Stimulated activated CD8-positive, alpha-beta memory T cell treated with anti-CD3 and anti-CD28 coated beads, Interleukin-15, amount 100 ng/mL, for 48 hours (primary cell): Measurements from ENCODE around the gene CTDSPL.
"Not testable (repeated sequence)": the region's sequence is repeated elsewhere in the genome, so short reads cannot be mapped to it uniquely, and the experiment has no call there.

Source experiments
- DNase-seq, 2 donors: peaks; one replicate each; pipeline ENCODE4 v3.0.0-alpha.2; 2020; ENCODE audit warnings: low read depth in 2 of 2

The CTDSPL gene, protein sequence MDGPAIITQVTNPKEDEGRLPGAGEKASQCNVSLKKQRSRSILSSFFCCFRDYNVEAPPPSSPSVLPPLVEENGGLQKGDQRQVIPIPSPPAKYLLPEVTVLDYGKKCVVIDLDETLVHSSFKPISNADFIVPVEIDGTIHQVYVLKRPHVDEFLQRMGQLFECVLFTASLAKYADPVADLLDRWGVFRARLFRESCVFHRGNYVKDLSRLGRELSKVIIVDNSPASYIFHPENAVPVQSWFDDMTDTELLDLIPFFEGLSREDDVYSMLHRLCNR

DNA sequence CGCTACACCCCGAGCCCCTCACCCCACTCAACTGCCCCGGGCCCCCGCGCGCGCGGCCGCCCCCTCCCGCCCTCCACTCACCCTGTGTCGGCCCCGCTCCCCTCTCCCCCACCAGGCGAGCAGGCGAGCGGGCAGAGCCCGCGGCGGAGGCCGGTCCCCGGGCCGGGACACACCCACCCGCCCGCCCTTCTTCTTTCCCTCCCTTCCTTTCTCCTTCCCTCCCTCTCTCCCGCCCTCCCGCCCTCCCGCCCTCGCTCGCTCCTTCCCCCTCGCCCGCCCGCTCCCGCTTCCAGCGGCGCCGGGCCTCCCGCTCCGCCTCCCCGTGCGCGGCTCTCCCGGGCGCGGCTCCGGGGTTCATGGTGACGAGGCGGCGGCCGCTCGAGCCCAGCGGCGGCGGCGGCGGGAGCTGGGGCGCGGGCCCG, at the start of gene CTDSPL:
Gene CTDSPL, plus strand, starts transcription at position 261 of the 422 bp plus-strand sequence. CDS start 320 bp downstream, outside the sequence.
- no peak for DNase-seq

DNA sequence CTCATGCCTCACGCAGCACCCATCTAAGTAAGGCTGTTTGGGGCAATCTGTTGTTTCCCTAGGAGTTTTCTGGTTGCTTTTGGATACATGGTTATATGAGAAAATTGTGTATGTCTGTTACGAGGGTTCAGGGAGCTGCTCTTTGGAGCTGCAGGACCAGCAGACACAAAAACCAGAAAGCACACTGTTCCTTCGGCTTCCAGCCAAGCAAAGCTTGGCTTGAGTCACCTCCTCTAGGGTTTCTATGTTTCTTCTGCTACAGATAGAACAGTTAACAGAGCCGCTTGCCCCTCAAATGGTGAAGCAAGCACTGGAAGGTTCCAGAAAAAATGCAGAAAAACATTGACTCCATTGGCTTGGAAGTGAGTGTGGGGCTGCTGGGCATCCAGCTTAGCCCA, 49.2 kb upstream of the CTDSPL start:
- no peak for DNase-seq

DNA sequence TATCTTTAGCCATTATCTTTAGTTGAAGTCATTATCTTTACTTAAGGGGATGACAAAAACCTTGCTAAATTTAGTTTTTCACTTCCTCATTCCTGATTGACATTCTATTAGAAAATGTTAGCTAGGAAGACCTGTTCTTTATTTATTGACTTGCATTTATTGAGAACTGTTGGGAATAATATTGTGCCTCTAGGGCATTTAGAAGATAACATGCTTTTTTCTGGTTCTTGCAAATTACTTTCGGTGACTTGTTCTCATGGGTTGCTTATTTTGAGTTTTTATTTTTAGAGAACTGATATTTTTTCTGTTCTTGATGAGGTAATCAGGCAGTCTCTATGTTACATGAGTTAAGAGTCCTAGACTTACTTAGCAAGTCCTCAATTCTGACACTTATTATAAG, 48.3 kb upstream of the CTDSPL start:
- DNase-seq: no peak

DNA sequence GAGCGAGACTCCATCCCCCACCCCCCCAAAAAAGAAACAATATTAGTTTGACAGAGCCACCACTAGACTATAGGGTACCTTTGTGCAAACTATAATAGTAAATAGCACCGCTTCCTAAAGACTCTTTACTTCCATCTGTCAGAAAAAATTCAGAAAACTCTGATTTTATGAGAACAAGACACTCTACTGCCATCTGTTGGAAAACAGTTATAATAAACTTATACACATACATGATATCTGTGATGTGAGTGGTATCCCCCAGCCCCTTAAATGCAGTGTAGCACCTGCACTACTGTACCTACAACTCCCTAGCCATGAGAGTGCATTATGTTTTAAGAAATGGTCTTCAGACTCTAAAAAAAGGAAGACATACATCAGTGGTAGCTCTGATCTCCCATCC, 47.1 kb upstream of the CTDSPL start:
- no peak for DNase-seq

DNA sequence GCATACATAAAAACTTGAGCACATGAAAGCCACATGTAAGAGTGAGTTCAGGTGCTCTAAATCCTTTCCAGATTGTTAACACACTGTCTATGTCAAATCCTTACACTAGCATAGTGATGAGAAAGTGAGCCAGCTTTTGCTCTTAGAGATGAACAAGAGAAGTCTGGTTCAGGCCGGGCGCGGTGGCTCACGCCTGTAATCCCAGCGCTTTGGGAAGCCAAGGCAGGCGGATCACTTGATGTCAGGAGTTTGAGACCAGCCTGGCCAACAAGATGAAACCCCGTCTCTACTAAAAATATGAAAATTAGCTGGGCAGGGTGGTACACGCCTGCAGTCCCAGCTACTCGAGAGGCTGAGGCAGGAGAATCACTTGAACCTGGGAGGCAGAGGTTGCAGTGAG, 46.5 kb upstream of the CTDSPL start:
- DNase-seq: not testable (repeated sequence)

DNA sequence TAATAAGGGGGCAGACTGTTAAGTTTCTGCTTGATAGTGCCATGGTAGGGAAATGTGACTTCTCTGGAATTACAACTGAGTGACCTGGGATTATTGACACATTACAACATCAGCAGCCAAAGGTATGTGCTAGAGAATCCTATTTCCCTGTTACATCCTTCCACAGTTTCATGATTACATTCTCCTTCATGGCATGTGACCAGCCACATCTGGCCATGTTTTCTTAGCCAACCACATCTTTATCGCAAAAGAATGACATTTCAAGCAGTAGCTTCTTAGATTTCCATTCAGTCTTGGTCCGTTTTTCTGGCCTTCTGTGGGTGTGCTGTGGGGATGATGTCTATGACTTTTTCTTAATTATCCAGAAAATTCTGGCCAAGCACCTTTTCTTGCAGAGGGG, 45.4 kb upstream of the CTDSPL start:
- no peak for DNase-seq

DNA sequence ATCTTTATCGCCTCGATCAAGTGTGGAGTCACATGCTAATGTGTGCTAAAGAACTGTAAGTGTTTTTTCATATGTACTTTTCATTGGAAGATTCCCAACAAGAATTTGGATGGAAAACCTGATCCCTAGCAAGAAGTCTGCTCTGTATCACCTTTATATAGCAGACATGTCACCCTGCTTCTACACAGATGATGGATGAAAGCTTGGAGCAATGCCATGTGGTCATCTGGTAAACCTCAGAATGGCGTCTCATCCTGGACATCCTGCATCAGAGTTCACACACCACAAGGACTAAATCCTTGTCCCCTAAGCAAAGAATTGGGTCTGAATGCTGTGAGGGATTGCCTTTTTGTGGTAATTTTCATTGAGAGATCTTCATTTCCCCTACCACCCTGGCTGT, 42.1 kb upstream of the CTDSPL start:
- DNase-seq: no peak

DNA sequence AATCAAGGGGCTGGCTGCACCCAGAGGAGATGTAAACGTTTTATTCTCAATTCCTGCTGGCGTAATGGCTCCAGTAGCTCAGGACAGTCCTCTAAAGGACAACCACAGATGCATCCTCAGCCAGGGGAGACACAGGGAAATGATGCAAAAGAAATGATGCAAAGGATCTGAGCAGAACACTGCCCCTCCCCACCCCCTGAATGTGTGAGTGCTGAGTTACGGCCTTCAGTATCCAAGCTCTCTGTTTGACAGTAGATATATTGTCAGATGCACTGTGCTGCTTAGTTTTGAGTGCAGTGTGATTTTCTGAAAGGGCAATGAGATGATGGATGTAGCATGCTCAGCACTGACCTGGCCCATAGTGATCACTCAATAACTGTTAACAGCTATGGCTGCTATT, 41.4 kb upstream of the CTDSPL start:
- no peak for DNase-seq

DNA sequence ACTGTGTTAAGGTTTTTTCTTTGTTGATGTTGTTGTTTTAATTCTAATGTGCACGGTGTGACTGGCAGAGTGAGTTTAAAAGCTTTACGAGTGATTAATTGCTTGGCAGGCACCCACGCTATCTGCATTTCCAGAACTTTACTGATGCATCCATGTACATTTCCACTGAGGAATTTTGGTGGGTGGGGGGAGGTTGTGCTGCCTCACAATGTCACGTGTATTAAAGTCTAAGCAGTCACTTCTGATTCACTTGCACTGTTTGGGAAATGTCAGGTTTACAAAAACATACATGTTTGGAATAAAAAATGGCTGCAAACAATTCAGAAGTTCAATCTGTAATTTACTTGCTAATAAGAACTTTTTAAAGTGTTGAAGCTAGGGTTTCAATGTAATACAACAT, 38.5 kb upstream of the CTDSPL start:
- no peak for DNase-seq

DNA sequence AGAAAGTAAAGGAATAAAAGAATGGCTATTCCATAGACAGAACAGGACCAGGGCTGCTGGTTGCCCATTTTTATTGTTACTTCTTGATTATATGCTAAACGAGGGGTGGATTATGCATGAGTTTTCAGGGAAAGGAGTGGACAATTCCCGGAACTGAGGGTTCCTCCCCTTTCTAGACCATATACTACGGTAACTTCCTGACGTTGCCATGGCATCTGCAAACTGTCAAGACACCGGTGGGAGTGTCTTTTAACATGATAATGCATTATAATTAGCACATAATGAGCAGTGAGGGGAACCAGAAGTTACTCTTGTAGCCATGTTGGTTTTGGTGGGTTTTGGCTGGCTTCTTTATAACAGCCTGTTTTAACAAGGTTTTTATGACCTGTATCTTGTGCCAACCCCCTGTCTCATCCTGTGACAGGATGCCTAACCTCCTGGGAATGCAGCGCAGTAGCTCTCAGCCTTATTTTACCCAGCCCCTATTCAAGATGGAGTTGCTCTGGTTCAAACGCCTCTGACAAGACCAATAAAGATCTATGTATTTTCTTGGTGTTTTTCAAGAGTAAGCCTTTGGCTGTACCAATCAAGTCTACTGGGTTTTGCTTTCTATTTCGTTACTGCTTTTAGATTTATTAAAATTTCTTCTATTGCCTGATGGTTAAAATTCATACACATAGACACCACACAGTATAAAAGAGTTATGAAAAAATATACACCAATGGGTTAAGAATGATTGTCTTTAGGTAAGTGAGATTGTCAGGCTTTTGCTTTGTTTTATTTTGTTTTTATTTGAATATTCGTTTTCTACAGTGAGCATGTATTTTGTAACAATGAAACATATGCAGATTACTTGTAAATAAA, 37.4 kb upstream of the CTDSPL start:
- no peak for DNase-seq

DNA sequence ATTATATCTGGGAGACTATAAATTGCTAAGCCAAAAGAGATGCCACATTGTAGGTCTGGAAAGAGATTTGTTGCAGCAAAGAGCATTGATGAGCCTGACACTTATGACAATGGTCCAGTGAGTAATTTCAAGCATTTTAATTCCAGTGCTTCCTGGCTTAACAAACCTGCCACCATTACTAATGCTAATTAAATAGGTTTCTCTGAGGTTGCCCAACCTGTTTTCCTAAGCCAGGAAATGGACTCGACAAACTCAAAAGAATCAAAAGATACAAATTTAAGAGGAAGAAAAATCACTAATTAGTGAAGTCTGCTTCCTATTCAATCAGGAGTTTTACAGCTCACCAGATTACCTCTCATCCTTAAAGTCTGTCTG, 36.7 kb upstream of the CTDSPL start:
- no peak for DNase-seq

DNA sequence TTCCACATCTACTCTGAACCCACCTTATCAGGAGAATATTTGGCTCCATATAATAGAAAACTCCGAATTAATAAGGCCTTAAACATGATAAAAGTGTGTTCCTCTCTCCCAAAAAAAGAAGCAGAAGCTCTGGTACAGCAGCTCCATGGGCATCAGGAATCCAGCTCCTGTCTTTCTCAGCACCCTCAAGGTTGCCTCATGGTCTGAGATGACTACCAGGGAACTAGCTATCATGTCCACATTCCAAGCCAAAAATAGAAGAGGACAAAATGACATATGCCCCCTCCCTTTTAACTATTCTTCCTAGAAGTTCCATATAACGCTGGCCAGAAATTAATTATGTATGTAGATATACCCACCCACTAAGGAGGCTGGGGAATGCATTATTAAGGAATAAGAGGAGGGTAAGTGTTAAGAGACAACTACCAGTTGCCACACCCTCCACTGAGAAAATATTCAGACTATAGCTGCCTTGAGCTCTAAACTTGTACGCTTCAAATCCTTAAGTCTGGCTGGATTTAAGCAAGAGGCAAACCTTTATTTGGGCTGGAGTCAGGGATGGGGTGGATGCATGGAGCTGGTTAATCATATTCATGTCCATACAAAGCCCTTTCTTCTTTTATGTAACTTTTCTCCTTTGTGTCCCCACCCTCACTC, 35.8 kb upstream of the CTDSPL start:
- no peak for DNase-seq

DNA sequence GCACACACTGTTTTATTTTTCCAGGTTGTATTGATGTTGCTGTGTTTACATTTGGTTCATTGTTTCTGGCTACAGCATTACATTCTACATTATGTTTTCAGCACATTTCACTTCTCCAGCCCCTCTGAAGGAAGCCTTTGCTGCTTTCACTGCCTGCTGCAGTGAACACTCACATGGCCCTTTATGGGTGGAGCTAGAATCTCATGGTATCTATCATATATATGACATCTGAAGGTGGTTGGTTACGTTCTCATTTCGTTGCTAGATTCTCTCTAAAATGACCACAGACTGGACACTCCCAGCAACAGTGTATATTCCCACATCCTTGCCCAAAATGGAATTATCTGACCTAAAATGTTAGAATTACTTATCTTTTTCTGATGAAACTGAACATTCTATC, 35.2 kb upstream of the CTDSPL start:
- no peak for DNase-seq

DNA sequence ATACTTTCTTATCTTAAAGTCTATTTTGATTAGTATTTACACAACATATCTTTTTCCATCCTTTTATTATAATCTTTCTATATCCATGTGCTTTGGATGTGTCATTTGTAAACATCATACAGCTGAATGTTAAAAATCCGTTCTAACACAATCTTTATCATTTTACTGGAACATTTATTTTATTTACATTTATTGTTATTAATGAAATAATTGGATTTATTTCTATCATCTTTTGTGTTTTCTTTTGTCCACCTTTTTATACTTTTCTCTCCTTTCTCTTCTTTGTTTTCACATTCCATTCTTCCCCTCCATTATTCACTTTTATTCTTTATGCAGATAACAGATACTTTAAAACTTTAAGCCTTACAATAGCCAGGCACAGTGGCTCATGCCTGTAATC, 34.7 kb upstream of the CTDSPL start:
- DNase-seq: no peak

DNA sequence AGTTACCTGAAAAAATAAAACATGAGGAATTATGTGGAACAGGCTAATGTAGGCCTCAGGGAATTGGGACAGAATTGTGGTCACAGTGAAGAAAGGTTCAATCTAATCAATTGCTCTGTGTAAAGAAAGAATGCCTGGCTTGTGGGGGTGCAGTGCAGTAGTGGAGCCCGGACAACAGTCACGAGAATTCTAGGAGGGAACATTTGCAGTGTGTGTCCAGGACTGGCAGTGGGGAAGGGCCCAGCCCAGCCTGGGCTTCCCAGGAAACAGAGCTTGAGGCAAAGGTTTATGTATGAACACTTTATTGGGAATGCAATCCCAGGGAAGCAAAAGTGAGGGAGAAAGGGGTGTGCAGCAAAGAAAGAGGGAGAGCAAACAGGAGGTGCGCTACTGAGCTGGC, 29.2 kb upstream of the CTDSPL start:
- no peak for DNase-seq

DNA sequence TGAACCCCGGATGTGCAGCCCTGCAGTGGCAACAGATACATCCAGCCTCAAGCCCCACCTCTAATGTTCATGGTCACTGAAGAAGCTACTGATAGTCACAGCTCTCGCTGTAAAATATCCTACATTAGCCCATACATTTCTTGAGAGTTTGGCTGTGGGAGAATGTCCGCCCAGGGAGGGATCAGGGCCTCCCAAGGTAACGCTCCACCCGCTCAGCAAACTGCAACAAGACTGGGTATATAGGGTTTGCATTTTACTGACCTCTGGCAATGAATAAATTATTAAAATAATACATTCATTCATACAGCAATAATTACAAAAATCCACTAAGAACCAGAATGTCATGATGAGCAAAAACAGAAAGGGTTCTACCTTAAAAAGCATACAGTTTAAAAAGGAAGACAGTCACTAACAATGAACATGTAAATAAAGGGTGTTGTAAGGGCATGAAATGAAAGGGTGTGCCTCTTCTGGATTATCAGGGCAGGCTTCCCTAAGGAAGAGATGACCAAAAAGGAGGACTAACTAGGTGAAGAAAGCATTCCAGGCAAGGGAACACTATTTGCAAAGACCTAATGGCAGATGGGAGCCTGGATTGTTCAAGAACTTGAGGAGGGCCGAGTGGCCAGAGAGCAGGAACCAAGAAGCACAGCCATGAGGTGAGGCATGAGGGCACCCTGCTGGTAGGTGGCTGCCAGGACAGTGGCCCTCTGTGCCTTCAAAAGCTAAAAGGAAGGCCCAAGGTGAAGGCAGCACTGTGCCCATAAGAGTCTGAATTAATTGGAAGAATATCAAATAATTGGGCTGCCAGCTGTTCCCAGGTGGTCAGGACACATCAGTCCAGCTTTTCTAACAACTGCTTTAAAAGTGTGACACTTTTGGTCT, 28.1 kb upstream of the CTDSPL start:
- no peak for DNase-seq

DNA sequence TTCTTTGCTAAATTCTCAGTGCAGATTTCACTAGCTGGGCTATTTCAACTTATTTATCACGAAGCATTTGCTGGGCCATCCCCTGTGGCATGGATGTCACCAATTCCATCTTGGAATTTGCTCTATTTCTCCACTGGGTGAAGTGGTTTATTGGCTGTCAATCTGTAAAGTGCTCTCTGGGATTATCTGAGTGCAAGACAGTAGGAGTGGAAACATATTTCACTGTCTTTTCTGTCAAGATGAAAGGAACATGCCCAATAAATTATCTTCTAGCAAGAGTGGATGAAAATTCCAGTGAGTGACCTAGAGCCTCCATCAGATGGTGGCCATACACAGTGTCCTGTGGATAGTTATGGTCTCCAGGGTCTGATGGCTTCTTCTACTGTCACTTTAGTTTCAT, 25.1 kb upstream of the CTDSPL start:
- no peak for DNase-seq

DNA sequence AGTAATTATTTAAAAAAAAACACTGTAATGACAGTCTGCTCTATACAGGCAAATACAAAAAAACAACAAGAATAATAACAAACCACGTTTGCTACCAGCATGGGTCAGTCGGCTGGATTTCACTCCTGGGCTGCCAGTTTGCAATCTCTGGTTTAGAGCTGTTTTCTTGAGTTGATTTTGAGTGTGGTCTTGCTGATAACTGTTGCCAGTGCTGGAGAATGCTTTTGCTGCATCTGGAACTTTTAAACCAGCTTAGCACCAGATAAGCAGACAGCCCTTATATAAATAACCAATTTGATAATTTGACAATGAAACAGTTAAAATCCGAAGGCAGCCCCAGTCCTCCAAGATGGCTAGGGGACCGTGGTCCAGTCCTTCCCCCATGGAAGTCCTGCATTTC, 14.0 kb upstream of the CTDSPL start:
- no peak for DNase-seq

DNA sequence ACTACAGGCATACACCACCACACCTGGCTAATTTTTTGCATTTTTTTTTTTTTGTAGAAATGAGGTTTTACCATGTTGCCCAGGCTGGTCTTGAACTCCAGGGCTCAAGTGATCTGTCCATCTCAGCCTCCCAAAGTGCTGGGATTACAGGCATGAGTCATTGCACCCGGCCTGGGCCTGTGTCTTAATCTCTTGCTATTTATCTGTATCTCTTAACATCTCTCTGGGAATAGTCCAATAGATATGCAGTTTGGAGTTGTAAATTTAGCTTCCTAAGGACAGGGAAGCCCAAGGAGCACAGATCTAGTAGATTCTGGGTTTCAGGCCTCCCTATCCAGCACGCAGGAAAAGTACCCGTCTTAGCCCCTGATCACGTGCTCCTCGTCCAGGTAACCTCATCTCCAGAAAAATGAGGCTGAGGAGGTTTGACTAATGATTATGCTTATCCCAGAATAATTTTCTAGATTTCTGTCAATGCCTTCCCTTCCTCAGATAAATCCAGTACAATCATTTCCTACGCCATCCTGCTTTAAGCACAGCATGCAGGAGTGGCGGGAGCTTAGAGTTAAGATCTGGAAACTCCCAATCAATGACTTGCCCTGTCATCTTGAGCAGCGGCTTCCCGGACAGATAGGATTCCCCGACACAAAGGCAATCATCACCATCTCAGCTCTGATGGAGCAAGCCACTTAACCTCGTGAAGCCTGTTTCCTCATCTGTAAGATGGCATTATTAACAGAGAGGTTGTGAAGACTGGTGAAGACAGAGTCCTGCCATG, 12.3 kb upstream of the CTDSPL start:
- no peak for DNase-seq

DNA sequence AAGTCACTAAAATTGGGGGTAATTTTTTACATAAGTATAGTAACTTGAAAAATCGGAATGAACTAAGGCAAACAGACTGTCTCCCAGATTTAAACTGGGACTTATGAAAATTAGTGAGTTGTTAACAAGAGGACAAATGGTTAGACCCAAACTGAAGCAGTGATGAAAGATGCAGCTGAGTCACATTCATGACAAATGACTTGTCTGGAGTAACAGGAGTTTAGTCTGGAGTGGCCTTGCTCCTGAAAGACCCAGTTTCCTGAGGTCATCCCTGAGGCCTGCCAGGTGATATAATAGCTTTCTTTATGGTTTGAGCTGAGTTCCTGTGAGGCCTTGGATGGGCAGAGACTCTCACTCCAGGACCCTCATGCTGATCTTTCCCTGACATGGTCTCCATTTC, 9.6 kb upstream of the CTDSPL start:
- DNase-seq: no peak

DNA sequence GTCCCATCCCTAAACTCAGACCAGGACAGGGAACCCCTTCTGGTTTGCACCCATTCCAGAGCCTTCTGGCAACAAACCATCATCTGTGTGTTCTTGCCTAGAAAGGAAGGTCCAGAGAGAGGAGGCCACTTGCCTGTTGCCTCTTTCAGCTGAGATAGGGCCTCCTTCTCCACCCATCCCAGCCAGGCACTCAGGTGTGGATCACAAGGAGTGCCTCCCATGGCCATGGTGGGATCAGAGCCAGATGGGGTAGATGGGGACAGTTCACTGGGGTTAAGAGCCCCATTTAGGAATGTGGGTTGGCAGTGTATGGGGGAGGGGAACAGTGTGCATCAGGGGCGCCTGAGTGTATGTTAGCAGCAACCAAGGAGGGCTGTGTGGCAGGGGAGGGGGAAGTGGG, 8.9 kb upstream of the CTDSPL start:
- DNase-seq: no peak
